Heart left ventricle (tissue), 16 donors: ENCODE measurements around the gene OLFM2. TPM values are rescaled to one million over a fixed set of nuclear protein-coding genes. Genes with fewer than 3 reads are reported as not detected.

ENCODE experiments used
- ATAC-seq, 4 donors: fragments of 200-7000 bp; cut with Tn5 transposase; one replicate each; pipeline ENCODE4 v1.9.1; 2020 to 2022; ENCODE audit warnings: moderate library complexity in 4 of 4, mild to moderate bottlenecking in 3 of 4, moderate number of reproducible peaks in 1 of 4
- DNase-seq, 5 donors: peaks; one replicate each; pipeline ENCODE4 v3.0.0-alpha.2; 2020
- H3K27ac ChIP-seq, 12 donors: fragments of 200-600 bp; sonication (generic) in 4 of 12; one replicate each; pipeline versions ENCODE4 v1.5.0 to v1.8.0; 2016 to 2022; ENCODE audit warnings: mild to moderate bottlenecking in 2 of 12
- H3K27me3 ChIP-seq, 9 donors: fragments of 200-600 bp; sonication (generic) in 2 of 9; one replicate each; pipeline versions ENCODE4 v1.5.1 to v1.8.0; 2016 to 2022; ENCODE audit warnings: mild to moderate bottlenecking in 3 of 9
- H3K36me3 ChIP-seq, 9 donors: fragments of 200-600 bp; sonication (generic) in 2 of 9; one replicate each; pipeline versions ENCODE4 v1.5.0 to v1.8.0; 2018 to 2022; ENCODE audit warnings: mild to moderate bottlenecking in 2 of 9
- H3K4me1 ChIP-seq, 12 donors: fragments of 200-600 bp; sonication (generic) in 4 of 12; one replicate each; pipeline versions ENCODE4 v1.5.0 to v1.8.0; 2016 to 2022; ENCODE audit warnings: mild to moderate bottlenecking in 3 of 12
- H3K4me3 ChIP-seq, 12 donors: fragments of 200-600 bp; sonication (generic) in 4 of 12; one replicate each; pipeline versions ENCODE4 v1.5.0 to v1.8.0; 2017 to 2022; ENCODE audit warnings: mild to moderate bottlenecking in 9 of 12, moderate library complexity in 4 of 12
- H3K9me3 ChIP-seq, 12 donors: fragments of 200-600 bp; sonication (generic) in 4 of 12; one replicate each; pipeline versions ENCODE4 v1.5.0 to v1.8.0; 2016 to 2022; ENCODE audit warnings: mild to moderate bottlenecking in 1 of 12
- POLR2A ChIP-seq, 2 donors: fragments of 450-650 bp; IDR thresholded peaks; one replicate each; pipeline ENCODE4 v1.6.1; 2017; ENCODE audit warnings: antibody characterized with exemption in 2 of 2, mild to moderate bottlenecking in 2 of 2, moderate library complexity in 2 of 2
- WGBS, 4 donors: extraction: QIAGEN DNeasy Blood & Tissue Kit in 2 of 4; methylation state at CpG; one replicate each; pipeline versions ENCODE4 v1.1.5 to v1.1.7; 2013 to 2018; 5-methylcytosine and 5-hydroxymethylcytosine counted together
- intact Hi-C, 10 donors: fragments of 100-400 bp; cut with DNase I; formaldehyde crosslinking; loops; one replicate each; pipeline versions ENCODE4 v1.11.1 to v1.14.2; 2022
- polyA plus RNA-seq, 2 donors: library from polyadenylated mRNA; stranded (reverse); fragments of 200-250 nt; gene quantifications; one replicate each; pipeline ENCODE4 v1.2.3, GENCODE V29; 2013
- total RNA-seq, 9 donors: library from RNA; depleted of rRNA in 2 of 9; stranded (reverse); fragments of >200 nt in 2 of 9; fragmentation: NEBNext Ultra II Directional in 3 of 9; extraction: Animal tissue kit (Norgen Biotek cat#: 25700) in 3 of 9; gene quantifications; one replicate each; pipeline versions ENCODE4 v1.1.0 to v1.2.4, GENCODE V29; 2016 to 2023
- TF ChIP-seq, protein P1 (sequence below), 12 donors: fragments of 200-600 bp; sonication (generic) in 4 of 12; IDR thresholded peaks; one replicate each; pipeline versions ENCODE4 v1.5.0 to v1.8.0; 2018 to 2022; ENCODE audit warnings: antibody characterized with exemption in 12 of 12, mild to moderate bottlenecking in 5 of 12
- donor health status: ischemic (EF 13 %, LVEDD 7.1; RV severe dilation, severe dysfunction).
- donor health status: healthy with polysubstance abuse.
- donor health status: DM: no; HTN: yes; CAD: no.
- donor health status: DM: no; HTN: no; CAD: no.
- donor health status: ischemic (EF 25% LVEDD 6.9; RV normal size, moderate dysfunction).
- donor health status: ischemic (EF 25% LVEDD 5.7; RV mildly dilated, moderate dysfunction).
- donor health status: healthy.
- donor health status: DM: yes; HTN: yes; CAD: no.
- donor health status: ischemic (EF 35%, LVEDD 5.7; RV mildly dilated, moderate dysfunction).
- donor health status: nonischemic (EF 11% LVEDD 7.7; RV severe dilation, severe dysfunction).
- donor health status: DM: yes; HTN: yes; CAD: no.
- donor health status: PGD.
- donor health status: ischemic (EF 29% LVEDD 5.4; RV normal size, mild dysfunction).
- donor health status: nonischemic (EF 23%, LVEDD 6.1; RV moderate dilation, normal function).

OLFM2 gene
- total and polyA plus RNA-seq, 11 donors: 0.67 to 4.6 (median 2.4) TPM

DNA sequence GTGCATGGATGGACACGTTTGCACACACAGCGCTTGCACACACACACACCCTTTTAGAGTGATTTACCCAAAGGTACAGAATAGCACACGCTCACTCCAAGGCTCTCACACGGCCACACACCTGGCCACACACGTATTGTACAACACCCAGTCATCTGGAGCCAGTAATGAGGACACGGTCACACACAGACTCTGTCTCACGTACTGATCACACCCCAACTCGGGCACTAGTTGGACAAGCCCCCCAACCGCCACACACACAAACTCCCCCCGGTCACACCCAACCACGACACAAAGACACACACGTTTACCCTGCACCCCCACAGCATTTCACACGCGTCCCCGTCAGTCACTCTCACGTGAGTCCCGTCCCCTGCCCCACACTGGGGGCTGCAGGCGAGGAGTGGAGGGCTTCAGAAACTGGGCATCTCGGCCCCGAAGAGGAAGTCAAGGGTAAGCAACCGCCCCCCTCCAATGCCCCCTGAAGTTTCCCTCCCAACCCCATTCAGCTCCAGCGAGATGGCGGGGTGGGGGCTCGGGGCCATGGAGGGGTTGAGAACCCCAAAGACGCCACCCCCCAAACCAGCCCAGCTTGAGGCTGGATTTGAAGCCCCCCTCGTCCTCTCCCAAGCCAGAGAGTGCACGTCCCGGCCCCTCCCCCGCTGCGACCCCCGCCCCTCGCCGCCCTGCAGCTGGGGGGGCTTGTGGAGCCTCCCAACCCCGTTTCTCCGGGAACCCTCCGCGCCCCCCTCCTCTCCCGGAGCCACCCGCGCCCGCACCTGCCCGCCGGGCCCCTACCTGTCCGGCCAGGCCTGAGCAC lies 599 bp downstream of the OLFM2 start:
- H3K27me3 ChIP-seq: peaks cover 7 to 72% (median 40%) of the 10 kb centered on the region in 9 donors
- no peaks in the 10 kb centered on the region for H3K9me3 ChIP-seq
- peak overlapping the region in 10 of 12 donors; percentile 19 to 54 (median 38) for H3K4me3 ChIP-seq
- H3K4me1 ChIP-seq: peaks cover 0 to 29% (median 12%) of the 10 kb centered on the region in 12 donors
- intact Hi-C loops: loop anchor here in 7 of 10 donors (2.0 to 10.0 kb wide), 5 partner anchors 91 to 449 kb away; partner anchors contain the start of genes TYK2 (in 3 of the 7), EIF3G (in 2 of the 7), P2RY11 (in 2 of the 7) and MRPL4 (in 1 of the 7)
- DNase-seq: no peak
- H3K36me3 ChIP-seq: no peaks in the 10 kb centered on the region
- WGBS, 4 donors: 2 to 3% (median 2%) methylated on average over 25 to 44 of the region's 44 CpGs
- H3K27ac ChIP-seq: no peak overlapping the region
- ATAC-seq: no peak
- TF ChIP-seq, protein P1, sequence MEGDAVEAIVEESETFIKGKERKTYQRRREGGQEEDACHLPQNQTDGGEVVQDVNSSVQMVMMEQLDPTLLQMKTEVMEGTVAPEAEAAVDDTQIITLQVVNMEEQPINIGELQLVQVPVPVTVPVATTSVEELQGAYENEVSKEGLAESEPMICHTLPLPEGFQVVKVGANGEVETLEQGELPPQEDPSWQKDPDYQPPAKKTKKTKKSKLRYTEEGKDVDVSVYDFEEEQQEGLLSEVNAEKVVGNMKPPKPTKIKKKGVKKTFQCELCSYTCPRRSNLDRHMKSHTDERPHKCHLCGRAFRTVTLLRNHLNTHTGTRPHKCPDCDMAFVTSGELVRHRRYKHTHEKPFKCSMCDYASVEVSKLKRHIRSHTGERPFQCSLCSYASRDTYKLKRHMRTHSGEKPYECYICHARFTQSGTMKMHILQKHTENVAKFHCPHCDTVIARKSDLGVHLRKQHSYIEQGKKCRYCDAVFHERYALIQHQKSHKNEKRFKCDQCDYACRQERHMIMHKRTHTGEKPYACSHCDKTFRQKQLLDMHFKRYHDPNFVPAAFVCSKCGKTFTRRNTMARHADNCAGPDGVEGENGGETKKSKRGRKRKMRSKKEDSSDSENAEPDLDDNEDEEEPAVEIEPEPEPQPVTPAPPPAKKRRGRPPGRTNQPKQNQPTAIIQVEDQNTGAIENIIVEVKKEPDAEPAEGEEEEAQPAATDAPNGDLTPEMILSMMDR (IDR thresholded peaks at IDR 0.05): no peak
- no peak for TF ChIP-seq POLR2A (IDR thresholded peaks at IDR 0.05)

DNA sequence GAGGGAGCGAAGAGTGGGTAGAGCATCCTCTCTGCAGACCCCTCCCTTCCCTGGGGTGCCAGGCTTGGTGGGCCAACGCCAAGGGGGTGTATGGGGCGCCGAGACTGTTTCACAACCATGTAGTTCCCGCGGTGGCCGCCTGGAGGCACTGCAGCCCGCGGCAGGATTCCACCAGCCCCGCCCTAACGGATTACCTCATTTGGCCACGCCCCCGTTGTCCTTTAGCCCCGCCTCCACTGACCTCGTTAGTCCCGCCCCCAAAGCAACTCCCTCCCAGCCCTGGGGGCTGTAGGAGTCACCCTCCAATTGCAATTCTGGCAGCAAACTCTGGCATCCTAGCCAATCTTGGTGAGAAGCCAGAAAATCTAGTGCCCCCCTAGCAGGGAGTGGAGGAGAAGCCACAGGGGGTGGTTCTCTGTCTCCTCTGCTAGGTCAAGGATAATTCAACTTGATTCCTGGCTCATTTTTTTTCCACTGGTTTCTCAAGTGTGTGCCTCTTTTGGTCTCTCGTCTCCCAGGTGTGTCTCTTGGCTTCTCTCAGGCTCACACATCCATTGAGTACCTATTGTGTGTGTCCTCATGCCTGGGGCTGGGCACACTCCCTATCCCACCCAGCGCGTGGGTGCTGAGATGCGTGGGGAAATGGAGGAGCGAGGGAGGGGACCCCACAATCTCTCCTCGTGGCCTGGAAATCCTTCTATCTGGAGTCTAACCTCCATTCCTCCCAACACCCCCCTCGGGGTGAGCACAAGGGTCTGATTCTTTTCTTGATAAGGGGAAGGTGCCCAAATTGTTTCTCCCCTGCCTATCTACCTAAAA lies 2.0 kb downstream of the OLFM2 start:
- TF ChIP-seq POLR2A (IDR thresholded peaks at IDR 0.05): no peak
- TF ChIP-seq, protein P1 (IDR thresholded peaks at IDR 0.05): peak; percentile 65 to 84 (median 79)
- peak overlapping the region in 1 of 12 donors; percentile 7 for H3K27ac ChIP-seq
- 11 to 15% (median 13%) methylated on average over 18 to 23 of the region's 23 CpGs for WGBS, 4 donors
- H3K4me3 ChIP-seq: no peak overlapping the region
- H3K4me1 ChIP-seq: peaks cover 0 to 29% (median 12%) of the 10 kb centered on the region in 12 donors
- DNase-seq (peak; percentile 49 to 85 (median 61)), ATAC-seq (peak; percentile 35 to 88 (median 70))
- peaks cover 7 to 66% (median 40%) of the 10 kb centered on the region in 9 donors for H3K27me3 ChIP-seq
- H3K36me3 ChIP-seq: no peaks in the 10 kb centered on the region
- H3K9me3 ChIP-seq: no peaks in the 10 kb centered on the region
- intact Hi-C loops: loop anchor here in 9 of 10 donors (2.0 to 10.0 kb wide), 11 partner anchors 73 to 453 kb away; partner anchors contain the start of genes P2RY11 (in 4 of the 9), TYK2 (in 3 of the 9), EIF3G (in 2 of the 9) and MRPL4 (in 2 of the 9)

DNA sequence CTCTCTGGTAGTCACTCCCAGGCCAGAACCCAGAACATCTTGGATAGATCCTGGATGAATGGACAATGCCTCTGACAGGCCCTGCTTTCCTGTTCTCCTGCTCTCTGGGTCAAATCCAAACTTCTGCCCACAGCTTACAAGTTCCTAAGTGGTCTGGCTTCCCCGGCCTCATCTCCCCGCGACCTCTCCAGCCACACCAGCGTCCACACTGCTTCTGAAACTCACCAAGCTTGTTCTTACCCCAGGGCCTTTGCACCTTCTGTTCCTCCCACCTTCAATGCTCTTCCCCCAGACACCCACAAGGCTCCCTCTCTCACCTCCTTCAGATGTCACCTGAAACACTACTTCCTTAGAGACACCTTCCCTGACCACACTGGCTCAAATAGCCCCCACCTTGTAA lies 3.5 kb downstream of the OLFM2 start:
- Histone ChIP-seq H3K9me3 (no peaks in the 10 kb centered on the region), H3K27ac (no peak overlapping the region), H3K4me1 (peaks cover 0 to 29% (median 12%) of the 10 kb centered on the region in 12 donors), H3K27me3 (peaks cover 7 to 62% (median 40%) of the 10 kb centered on the region in 9 donors), H3K36me3 (no peaks in the 10 kb centered on the region), H3K4me3 (no peak overlapping the region)
- TF ChIP-seq, protein P1 (IDR thresholded peaks at IDR 0.05): no peak
- TF ChIP-seq POLR2A (IDR thresholded peaks at IDR 0.05): no peak
- ATAC-seq (no peak), DNase-seq (no peak)
- WGBS, 4 donors: 84 to 88% (median 85%) methylated on average over 4 of the region's 4 CpGs
- intact Hi-C loops: loop anchor here in 9 of 10 donors (1.0 to 10.0 kb wide), 10 partner anchors 74 to 454 kb away; partner anchors contain the start of genes P2RY11 (in 4 of the 9), TYK2 (in 3 of the 9), EIF3G (in 2 of the 9) and MRPL4 (in 2 of the 9)
